ENCODE results near the gene SUV39H1. TPM values are rescaled to one million over a fixed set of nuclear protein-coding genes. Genes with fewer than 3 reads are reported as not detected.

SUV39H1 gene
- total and polyA plus RNA-seq, 4 donors, result 3.2 to 5.8 (median 3.7) TPM

GRCh38 chrX:48676106-48676892 is 20.2 kb upstream of the SUV39H1 start:
- TF ChIP-seq TAF1 (conservative IDR thresholded peaks at IDR 0.05) (peak; percentile 80), REST (IDR thresholded peaks at IDR 0.05) (peak; percentile 30), RAD21 (IDR thresholded peaks at IDR 0.05) (no peak), EGR1 (IDR thresholded peaks at IDR 0.05; ENCODE audit: low read depth in 2 of 2) (no peak), GABPA (IDR thresholded peaks at IDR 0.05 in 1 of 2, conservative IDR thresholded peaks at IDR 0.05 in 1 of 2) (peak in 1 of 2 donors; percentile 44), RXRA (IDR thresholded peaks at IDR 0.05) (peak; percentile 70 to 86), HNF4G (IDR thresholded peaks at IDR 0.05) (no peak), NR2F2 (IDR thresholded peaks at IDR 0.05) (peak; percentile 51), JUND (IDR thresholded peaks at IDR 0.05) (no peak), SP1 (IDR thresholded peaks at IDR 0.05) (peak; percentile 85), HNF4A (conservative IDR thresholded peaks at IDR 0.05) (peak; percentile 58)
- Histone ChIP-seq H3K36me3 (ENCODE audit: control insufficient read depth in 4 of 4, insufficient read depth in 3 of 4, low read depth in 1 of 4, low read length in 3 of 4) (no peaks in the 10 kb centered on the region), H3K27ac (ENCODE audit: low read depth in 1 of 2, low read length in 2 of 2) (peak overlapping the region; percentile 97 to 98), H3K4me3 (ENCODE audit: low read depth in 1 of 3, low read length in 3 of 3) (peak overlapping the region; percentile 85 to 89 (median 86)), H3K9me3 (ENCODE audit: control insufficient read depth in 4 of 4, low read length in 3 of 4) (no peaks in the 10 kb centered on the region), H3K4me1 (ENCODE audit: control insufficient read depth in 4 of 4, insufficient read depth in 4 of 4, low read length in 3 of 4) (peaks cover 2 to 18% (median 7%) of the 10 kb centered on the region in 4 donors), H3K27me3 (ENCODE audit: control insufficient read depth in 4 of 4, insufficient read depth in 4 of 4, low read length in 3 of 4) (no peaks in the 10 kb centered on the region), H3K9ac (ENCODE audit: low read depth in 1 of 2, low read length in 2 of 2) (peak overlapping the region; percentile 89 to 94)
- peak; percentile 90 for DNase-seq (ENCODE audit: low spot score)
- WGBS, result under 1% methylated on average over 67 of the region's 67 CpGs

- H3K9ac ChIP-seq (ENCODE audit: low read depth in 1 of 2, low read length in 2 of 2), result peak overlapping the region; percentile 82 to 89
- no peaks in the 10 kb centered on the region for H3K27me3 ChIP-seq (ENCODE audit: control insufficient read depth in 4 of 4, insufficient read depth in 4 of 4, low read length in 3 of 4)
- no peak for TF ChIP-seq HNF4G (IDR thresholded peaks at IDR 0.05)
- no peak for TF ChIP-seq JUND (IDR thresholded peaks at IDR 0.05)
- TF ChIP-seq RXRA (IDR thresholded peaks at IDR 0.05), result no peak
- TF ChIP-seq HNF4A (conservative IDR thresholded peaks at IDR 0.05), result no peak
- TF ChIP-seq FOXA1 (IDR thresholded peaks at IDR 0.05), result no peak
- no peak for TF ChIP-seq CTCF (IDR thresholded peaks at IDR 0.05; ENCODE audit: low read depth, low read length, missing input control)
- TF ChIP-seq EGR1 (IDR thresholded peaks at IDR 0.05; ENCODE audit: low read depth in 2 of 2), result no peak
- no peak for TF ChIP-seq ATF3 (IDR thresholded peaks at IDR 0.05)
- TF ChIP-seq, protein P1, sequence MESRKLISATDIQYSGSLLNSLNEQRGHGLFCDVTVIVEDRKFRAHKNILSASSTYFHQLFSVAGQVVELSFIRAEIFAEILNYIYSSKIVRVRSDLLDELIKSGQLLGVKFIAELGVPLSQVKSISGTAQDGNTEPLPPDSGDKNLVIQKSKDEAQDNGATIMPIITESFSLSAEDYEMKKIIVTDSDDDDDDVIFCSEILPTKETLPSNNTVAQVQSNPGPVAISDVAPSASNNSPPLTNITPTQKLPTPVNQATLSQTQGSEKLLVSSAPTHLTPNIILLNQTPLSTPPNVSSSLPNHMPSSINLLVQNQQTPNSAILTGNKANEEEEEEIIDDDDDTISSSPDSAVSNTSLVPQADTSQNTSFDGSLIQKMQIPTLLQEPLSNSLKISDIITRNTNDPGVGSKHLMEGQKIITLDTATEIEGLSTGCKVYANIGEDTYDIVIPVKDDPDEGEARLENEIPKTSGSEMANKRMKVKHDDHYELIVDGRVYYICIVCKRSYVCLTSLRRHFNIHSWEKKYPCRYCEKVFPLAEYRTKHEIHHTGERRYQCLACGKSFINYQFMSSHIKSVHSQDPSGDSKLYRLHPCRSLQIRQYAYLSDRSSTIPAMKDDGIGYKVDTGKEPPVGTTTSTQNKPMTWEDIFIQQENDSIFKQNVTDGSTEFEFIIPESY (IDR thresholded peaks at IDR 0.05), result no peak
- no peak for TF ChIP-seq MAX (IDR thresholded peaks at IDR 0.05)
- TF ChIP-seq RAD21 (IDR thresholded peaks at IDR 0.05), result no peak
- no peak for TF ChIP-seq YY1 (IDR thresholded peaks at IDR 0.05)
- TF ChIP-seq REST (IDR thresholded peaks at IDR 0.05), result no peak
- no peak for TF ChIP-seq FOXA2 (IDR thresholded peaks at IDR 0.05)
- no peak for TF ChIP-seq TAF1 (conservative IDR thresholded peaks at IDR 0.05)
- no peak for TF ChIP-seq SP1 (IDR thresholded peaks at IDR 0.05)
- DNase-seq (ENCODE audit: low spot score), result no peak
- peaks cover 2 to 22% (median 9%) of the 10 kb centered on the region in 4 donors for H3K4me1 ChIP-seq (ENCODE audit: control insufficient read depth in 4 of 4, insufficient read depth in 4 of 4, low read length in 3 of 4)
- H3K36me3 ChIP-seq (ENCODE audit: control insufficient read depth in 4 of 4, insufficient read depth in 3 of 4, low read depth in 1 of 4, low read length in 3 of 4), result no peaks in the 10 kb centered on the region
- H3K27ac ChIP-seq (ENCODE audit: low read depth in 1 of 2, low read length in 2 of 2), result peak overlapping the region; percentile 97 to 98
- H3K9me3 ChIP-seq (ENCODE audit: control insufficient read depth in 4 of 4, low read length in 3 of 4), result no peaks in the 10 kb centered on the region
- peak overlapping the region; percentile 85 to 89 (median 86) for H3K4me3 ChIP-seq (ENCODE audit: low read depth in 1 of 3, low read length in 3 of 3)
- WGBS, result 1% methylated on average over 9 of the region's 9 CpGs
Observed at GRCh38 chrX:48676893-48677270, 19.7 kb upstream of the SUV39H1 start.
